Naive B cell (primary cell): ENCODE measurements around the gene PPP1R2. TPM values are rescaled to one million over a fixed set of nuclear protein-coding genes. Genes with fewer than 3 reads are reported as not detected.

ENCODE experiments used
- ATAC-seq, 2 donors: fragments of 150-1000 bp; cut with Tn5 transposase; 2 replicates each; pipeline ENCODE4 v1.10.0; 2021; ENCODE audit warnings: low read depth in 2 of 2, mild to moderate bottlenecking in 2 of 2, moderate library complexity in 2 of 2
- DNase-seq: peaks from one replicate; pipeline ENCODE4 v3.0.0; 2022
- H3K27ac Mint-ChIP-seq, 6 donors: one replicate each; pipeline ENCODE4 v1.8.0; 2020 to 2022; ENCODE audit warnings: mild to moderate bottlenecking in 6 of 6, mixed read lengths in 6 of 6, moderate library complexity in 5 of 6, inconsistent platforms in 2 of 6
- H3K27me3 Mint-ChIP-seq, 3 donors: one replicate each; pipeline ENCODE4 v1.8.0; 2021 to 2022; ENCODE audit warnings: mixed read lengths in 3 of 3, mild to moderate bottlenecking in 1 of 3
- H3K36me3 Mint-ChIP-seq, 2 donors: one replicate each; pipeline ENCODE4 v1.8.0; 2020 to 2022; ENCODE audit warnings: mixed read lengths in 2 of 2, inconsistent platforms in 1 of 2, mild to moderate bottlenecking in 1 of 2
- H3K4me1 Mint-ChIP-seq, 3 donors: one replicate each; pipeline ENCODE4 v1.8.0; 2020 to 2022; ENCODE audit warnings: mixed read lengths in 3 of 3, inconsistent platforms in 1 of 3, mild to moderate bottlenecking in 1 of 3, moderate library complexity in 1 of 3
- H3K4me3 Mint-ChIP-seq, 8 donors: one replicate each; pipeline ENCODE4 v1.8.0; 2020 to 2022; ENCODE audit warnings: mild to moderate bottlenecking in 8 of 8, mixed read lengths in 8 of 8, moderate library complexity in 8 of 8, inconsistent platforms in 2 of 8
- H3K9me3 Mint-ChIP-seq, 7 donors: one replicate each; pipeline ENCODE4 v1.8.0; 2020 to 2022; ENCODE audit warnings: mixed read lengths in 7 of 7, mild to moderate bottlenecking in 5 of 7, inconsistent platforms in 2 of 7, moderate library complexity in 1 of 7
- polyA plus RNA-seq, 6 donors: library from polyadenylated mRNA; unstranded; fragments of 300-500 nt; fragmentation: Illumina TruSeq; gene quantifications; one replicate each; pipeline ENCODE4 v1.2.3, GENCODE V29; 2021; ENCODE audit warnings: low read depth in 6 of 6

PPP1R2 gene
- polyA plus RNA-seq, 6 donors from 2014 or later: 171 to 265 (median 214) TPM

DNA sequence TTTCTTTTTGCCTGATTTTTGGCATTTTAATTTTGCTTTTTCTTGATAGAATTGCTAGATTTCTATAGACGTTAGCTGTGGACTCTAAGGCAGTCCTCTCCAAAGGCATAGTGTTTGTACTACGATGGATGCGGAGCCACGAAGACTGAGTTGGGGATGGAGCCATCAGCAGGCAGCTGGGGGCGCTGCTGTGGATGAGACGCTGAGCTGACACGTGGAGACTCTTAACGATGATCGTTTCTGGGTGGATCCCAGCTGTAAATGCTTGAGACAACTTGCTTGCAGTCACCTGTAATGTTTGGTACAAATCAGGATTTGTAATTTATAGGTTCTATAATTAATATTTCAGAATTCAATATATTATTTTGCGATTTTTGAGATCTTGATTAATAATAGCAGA, 13.3 kb upstream of the PPP1R2 start:
- Mint-ChIP-seq H3K4me1 (peaks cover 15 to 20% (median 17%) of the 10 kb centered on the region in 3 donors), H3K9me3 (peaks cover 0 to 2% (median 0%) of the 10 kb centered on the region in 7 donors), H3K36me3 (no peaks in the 10 kb centered on the region), H3K27ac (no peak overlapping the region), H3K27me3 (no peaks in the 10 kb centered on the region), H3K4me3 (no peak overlapping the region)
- DNase-seq (no peak), ATAC-seq (peak in 1 of 2 donors; percentile 67)

DNA sequence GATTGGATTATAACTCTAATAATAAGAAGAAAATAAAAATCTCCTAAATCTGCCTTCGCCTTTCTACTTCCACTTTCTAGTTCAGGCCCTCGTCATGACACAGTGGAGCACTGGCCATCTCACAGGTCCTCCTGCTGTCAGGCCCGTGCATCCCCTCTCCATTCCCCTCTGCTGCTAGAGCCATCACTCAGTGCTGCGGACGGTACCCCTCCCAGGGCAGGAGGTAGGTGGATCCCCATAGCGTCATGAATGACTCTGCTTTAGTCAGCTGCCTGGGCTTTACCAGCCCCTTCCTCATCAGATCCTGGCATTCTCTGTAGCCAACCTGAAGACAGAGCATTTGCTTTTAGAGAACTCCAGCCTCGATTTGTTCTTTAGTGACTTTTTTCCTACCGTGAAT, 12.0 kb upstream of the PPP1R2 start:
- ATAC-seq (no peak), DNase-seq (no peak)
- H3K4me3 Mint-ChIP-seq: peak overlapping the region in 1 of 8 donors; percentile 15
- peaks cover 0 to 2% (median 0%) of the 10 kb centered on the region in 7 donors for H3K9me3 Mint-ChIP-seq
- H3K27ac Mint-ChIP-seq: no peak overlapping the region
- no peaks in the 10 kb centered on the region for H3K27me3 Mint-ChIP-seq
- H3K4me1 Mint-ChIP-seq: peaks cover 19 to 30% (median 28%) of the 10 kb centered on the region in 3 donors
- no peaks in the 10 kb centered on the region for H3K36me3 Mint-ChIP-seq

DNA sequence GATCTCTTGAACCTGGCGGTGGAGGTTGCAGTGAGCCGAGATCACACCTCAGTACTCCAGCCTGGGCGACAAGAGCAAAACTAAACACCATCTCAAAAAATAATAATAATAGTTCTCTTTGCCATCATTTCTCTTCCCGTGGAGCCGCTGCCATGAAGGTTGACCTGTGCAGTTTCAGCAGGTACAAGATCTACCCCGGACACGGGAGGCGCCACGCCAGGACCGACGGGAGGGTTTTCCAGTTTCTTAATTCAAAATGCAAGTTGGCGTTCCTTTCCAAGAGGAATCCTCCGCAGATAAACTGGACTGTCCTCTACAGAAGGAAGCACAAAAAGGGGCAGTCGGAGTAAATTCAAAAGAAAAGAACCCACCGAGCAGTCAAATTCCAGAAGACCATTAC, 11.3 kb upstream of the PPP1R2 start:
- H3K4me3 Mint-ChIP-seq: peak overlapping the region in 1 of 8 donors; percentile 43
- ATAC-seq (no peak), DNase-seq (no peak)
- peaks cover 24 to 36% (median 33%) of the 10 kb centered on the region in 3 donors for H3K4me1 Mint-ChIP-seq
- H3K36me3 Mint-ChIP-seq: no peaks in the 10 kb centered on the region
- H3K27me3 Mint-ChIP-seq: no peaks in the 10 kb centered on the region
- H3K9me3 Mint-ChIP-seq: peaks cover 0 to 2% (median 0%) of the 10 kb centered on the region in 7 donors
- H3K27ac Mint-ChIP-seq: peak overlapping the region in 2 of 6 donors; percentile 32 to 54

DNA sequence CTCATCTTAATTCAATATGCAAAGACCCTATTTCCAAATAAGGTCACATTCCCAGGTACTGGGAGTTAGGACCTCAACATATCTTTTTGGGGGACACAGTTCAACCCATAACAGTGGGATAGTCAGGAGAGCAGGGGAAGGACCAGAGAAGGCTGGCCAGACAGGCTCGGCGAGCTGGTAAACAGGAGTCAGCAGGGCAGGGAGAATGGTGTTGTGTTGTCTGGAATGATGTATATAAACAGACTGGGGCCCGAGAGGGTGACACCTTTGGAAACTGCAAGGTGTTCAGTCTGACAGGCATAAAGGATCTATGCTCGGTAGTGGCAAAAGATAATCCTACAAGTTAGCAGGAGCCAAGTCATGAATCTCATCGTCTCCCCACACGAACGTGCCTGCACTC, 10.1 kb upstream of the PPP1R2 start:
- DNase-seq: no peak
- Mint-ChIP-seq H3K9me3 (peaks cover 0 to 2% (median 0%) of the 10 kb centered on the region in 7 donors), H3K27me3 (no peaks in the 10 kb centered on the region), H3K27ac (peak overlapping the region in 2 of 6 donors; percentile 4 to 62), H3K36me3 (no peaks in the 10 kb centered on the region), H3K4me1 (peaks cover 28 to 37% (median 35%) of the 10 kb centered on the region in 3 donors), H3K4me3 (peak overlapping the region in 1 of 8 donors; percentile 29)
- no peak for ATAC-seq

DNA sequence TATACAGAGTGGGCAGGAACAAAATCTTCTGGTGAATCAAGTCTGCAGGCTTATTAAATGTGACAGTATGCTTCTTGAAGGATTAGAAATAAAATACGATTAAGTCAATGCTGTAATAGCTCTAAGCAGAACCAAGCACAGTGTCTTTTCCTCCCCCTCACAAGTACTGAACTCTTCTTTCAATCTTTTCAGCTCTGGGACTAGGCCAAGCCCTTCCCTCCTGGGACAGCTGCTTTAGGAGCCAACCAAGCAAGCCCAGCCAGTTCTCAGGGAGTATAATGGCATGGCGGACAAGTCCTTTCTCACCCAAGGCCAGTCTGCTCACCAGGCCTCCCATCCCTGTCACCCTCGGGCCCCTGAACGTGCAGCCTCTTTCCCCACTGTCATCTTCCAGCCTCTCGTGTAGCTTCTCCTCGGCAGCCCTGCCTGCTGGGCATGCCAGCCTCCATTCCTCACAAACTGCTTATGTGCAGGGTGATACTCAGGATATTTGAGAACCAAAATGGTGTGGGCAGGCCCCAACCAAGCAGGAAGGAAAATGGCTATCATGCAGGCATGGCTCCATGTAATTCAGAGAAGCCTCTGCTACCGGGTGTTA, 8.4 kb upstream of the PPP1R2 start:
- H3K9me3 Mint-ChIP-seq: peaks cover 0 to 2% (median 0%) of the 10 kb centered on the region in 7 donors

DNA sequence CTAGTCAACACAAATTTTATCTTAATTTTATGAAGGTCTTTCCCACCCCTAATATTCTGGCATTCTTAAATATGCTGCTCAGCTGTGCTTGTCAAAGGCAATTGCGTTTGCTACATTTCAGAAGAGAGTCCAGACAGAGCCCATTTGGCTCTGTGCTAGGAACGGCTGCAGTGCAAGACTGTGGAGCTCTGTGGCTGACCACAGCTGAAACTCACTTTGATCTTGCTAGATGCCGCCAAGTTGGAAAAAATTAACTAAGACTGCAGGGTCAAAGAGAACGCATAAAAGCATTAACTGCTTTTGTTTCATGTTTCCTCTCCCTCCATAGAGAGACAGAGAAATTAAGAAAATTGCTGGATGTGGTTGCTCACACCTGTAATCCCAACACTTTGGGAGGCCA, 7.6 kb upstream of the PPP1R2 start:
- Mint-ChIP-seq H3K4me3 (peak overlapping the region; percentile 44 to 90 (median 83)), H3K9me3 (peaks cover 0 to 2% (median 0%) of the 10 kb centered on the region in 7 donors), H3K27me3 (no peaks in the 10 kb centered on the region), H3K4me1 (peaks cover 40 to 54% (median 46%) of the 10 kb centered on the region in 3 donors), H3K36me3 (no peaks in the 10 kb centered on the region), H3K27ac (peak overlapping the region in 5 of 6 donors; percentile 83 to 98 (median 94))
- DNase-seq (no peak), ATAC-seq (no peak)

More for the DNA sequence above, 8.4 kb upstream of the PPP1R2 start:
- no peak for ATAC-seq
- no peaks in the 10 kb centered on the region for H3K36me3 Mint-ChIP-seq
- no peak for DNase-seq
- peaks cover 36 to 46% (median 45%) of the 10 kb centered on the region in 3 donors for H3K4me1 Mint-ChIP-seq
- no peaks in the 10 kb centered on the region for H3K27me3 Mint-ChIP-seq
- peak overlapping the region in 6 of 8 donors; percentile 6 to 90 (median 47) for H3K4me3 Mint-ChIP-seq
- H3K27ac Mint-ChIP-seq: peak overlapping the region in 2 of 6 donors; percentile 39 to 71

DNA sequence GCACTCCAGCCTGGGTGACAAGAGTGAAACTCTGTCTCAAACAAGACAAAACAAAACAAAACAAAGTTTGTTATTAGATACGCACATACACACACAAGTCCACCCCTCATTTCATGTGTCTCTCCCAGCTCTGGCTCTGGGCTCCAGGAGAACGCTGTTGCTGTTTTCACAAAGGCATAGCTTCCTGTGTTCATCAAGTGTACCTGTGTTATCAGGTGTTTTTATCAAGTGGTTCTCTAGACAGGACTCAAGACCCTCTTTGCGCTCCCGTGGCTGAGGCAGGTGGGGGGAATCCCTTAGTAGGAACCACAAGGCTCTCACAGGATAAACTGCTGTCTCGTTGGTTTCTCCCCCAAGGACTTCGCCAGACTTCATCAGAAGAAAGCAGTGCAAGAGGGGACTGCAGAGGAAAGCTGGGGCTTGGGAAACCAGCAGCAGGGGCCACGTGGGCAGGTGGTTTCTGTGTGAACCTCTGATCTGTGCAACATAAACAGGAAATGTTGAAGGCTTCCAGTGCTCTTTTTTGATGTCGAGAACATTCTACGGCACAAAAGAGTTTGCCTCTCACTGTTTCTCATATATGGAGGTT, 6.9 kb upstream of the PPP1R2 start:
- Mint-ChIP-seq H3K27ac (peak overlapping the region; percentile 83 to 98 (median 96)), H3K36me3 (no peaks in the 10 kb centered on the region), H3K27me3 (no peaks in the 10 kb centered on the region), H3K4me3 (peak overlapping the region; percentile 74 to 90 (median 89)), H3K4me1 (peaks cover 42 to 61% (median 53%) of the 10 kb centered on the region in 3 donors), H3K9me3 (peaks cover 0 to 2% (median 0%) of the 10 kb centered on the region in 7 donors)
- DNase-seq (peak; percentile 54), ATAC-seq (peak; percentile 87 to 90)

DNA sequence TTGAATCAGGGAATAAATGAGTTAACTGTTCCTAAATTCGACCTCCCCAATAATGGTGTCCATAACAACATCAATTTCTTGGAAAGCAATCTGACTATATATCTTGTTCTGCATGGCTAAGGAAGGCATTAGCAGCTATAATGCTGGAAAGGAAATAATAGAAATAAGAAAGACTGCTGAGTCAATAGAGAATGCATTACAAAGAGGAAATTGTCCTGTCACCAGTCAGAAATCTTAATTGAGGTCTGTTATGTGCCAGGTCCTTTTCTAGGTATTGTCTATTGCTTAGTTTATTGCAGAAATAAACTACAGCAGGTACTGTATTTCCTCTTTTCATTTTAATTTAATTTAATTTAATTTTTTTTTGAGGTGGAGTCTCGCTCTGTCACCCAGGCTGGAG, 5.9 kb upstream of the PPP1R2 start:
- H3K4me1 Mint-ChIP-seq: peaks cover 46 to 71% (median 62%) of the 10 kb centered on the region in 3 donors

DNA sequence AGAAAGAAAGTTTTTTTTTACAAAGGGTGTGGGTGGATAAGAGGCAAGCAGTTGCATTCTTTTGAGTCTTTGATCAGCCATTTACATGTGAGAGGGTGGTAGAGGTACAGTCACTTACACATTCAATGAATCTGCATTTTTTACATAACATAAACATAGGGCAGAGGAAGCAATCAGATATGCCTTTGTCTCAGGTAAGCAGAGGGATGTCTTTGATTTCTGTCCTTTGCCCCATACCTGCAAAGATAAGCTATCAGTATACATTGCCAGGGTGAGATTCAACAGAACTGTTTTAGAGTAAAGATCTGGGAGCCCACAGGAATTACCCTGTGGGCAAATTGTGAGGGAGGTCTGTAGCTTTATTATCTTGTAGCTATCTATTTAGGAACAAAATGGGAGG, 5.4 kb upstream of the PPP1R2 start:
- DNase-seq: no peak
- H3K27ac Mint-ChIP-seq: peak overlapping the region in 3 of 6 donors; percentile 0 to 71 (median 59)
- no peaks in the 10 kb centered on the region for H3K27me3 Mint-ChIP-seq
- H3K4me3 Mint-ChIP-seq: peak overlapping the region in 4 of 8 donors; percentile 6 to 33 (median 16)
- ATAC-seq: no peak
- H3K9me3 Mint-ChIP-seq: peaks cover 0 to 2% (median 0%) of the 10 kb centered on the region in 7 donors
- no peaks in the 10 kb centered on the region for H3K36me3 Mint-ChIP-seq
- peaks cover 46 to 74% (median 66%) of the 10 kb centered on the region in 3 donors for H3K4me1 Mint-ChIP-seq

More for the DNA sequence above, 5.9 kb upstream of the PPP1R2 start:
- DNase-seq (no peak), ATAC-seq (no peak)
- Mint-ChIP-seq H3K27me3 (no peaks in the 10 kb centered on the region), H3K36me3 (no peaks in the 10 kb centered on the region), H3K27ac (peak overlapping the region in 1 of 6 donors; percentile 0), H3K4me3 (peak overlapping the region in 3 of 8 donors; percentile 6 to 72 (median 33)), H3K9me3 (peaks cover 0 to 2% (median 0%) of the 10 kb centered on the region in 7 donors)

DNA sequence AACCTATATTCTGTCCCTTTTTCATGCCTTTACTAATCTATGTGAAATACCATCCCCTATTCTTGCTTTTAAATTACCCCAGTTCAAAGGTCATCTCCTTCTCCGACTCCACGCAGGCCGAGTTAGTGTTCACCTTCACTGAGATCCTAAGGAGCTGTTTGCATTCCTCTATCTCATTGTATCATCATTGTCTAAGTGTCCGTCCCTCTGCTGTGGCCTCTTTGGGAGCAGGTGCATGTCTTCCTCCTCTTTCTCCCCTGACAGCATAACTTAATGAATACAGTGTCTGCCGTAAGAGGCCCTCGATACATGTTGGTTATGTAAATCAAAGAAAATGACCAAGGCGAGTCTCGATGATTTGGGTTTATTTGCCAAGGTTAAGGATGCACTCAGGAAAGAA, 4.9 kb upstream of the PPP1R2 start:
- H3K27me3 Mint-ChIP-seq: no peaks in the 10 kb centered on the region
- ATAC-seq (no peak), DNase-seq (no peak)
- peaks cover 0 to 2% (median 0%) of the 10 kb centered on the region in 7 donors for H3K9me3 Mint-ChIP-seq
- H3K36me3 Mint-ChIP-seq: no peaks in the 10 kb centered on the region
- H3K4me3 Mint-ChIP-seq: peak overlapping the region in 2 of 8 donors; percentile 0 to 28
- H3K27ac Mint-ChIP-seq: peak overlapping the region in 5 of 6 donors; percentile 0 to 71 (median 43)
- H3K4me1 Mint-ChIP-seq: peaks cover 44 to 71% (median 66%) of the 10 kb centered on the region in 3 donors

DNA sequence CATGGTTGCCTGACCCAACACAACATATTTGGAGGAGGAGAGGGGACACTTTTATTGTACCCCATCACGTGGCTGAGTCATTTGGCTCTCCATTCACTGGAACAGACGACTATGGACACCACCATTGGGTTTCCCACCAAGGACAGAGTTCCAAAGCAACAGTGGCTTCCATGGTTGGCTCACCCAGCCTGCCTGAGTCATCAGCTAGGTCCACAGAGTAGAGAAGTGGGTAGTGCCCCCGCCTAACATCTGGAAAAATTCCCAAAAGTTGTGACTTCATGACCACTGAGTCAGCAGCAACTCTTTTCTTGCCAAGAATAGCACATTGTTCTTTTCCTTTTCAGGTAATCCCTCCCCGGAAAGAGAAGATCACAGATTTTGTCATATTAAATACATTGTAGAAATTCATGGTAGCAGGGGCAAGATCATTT, 3.0 kb upstream of the PPP1R2 start:
- peaks cover 47 to 75% (median 71%) of the 10 kb centered on the region in 3 donors for H3K4me1 Mint-ChIP-seq
- DNase-seq: no peak
- H3K9me3 Mint-ChIP-seq: no peaks in the 10 kb centered on the region
- ATAC-seq: no peak
- H3K27ac Mint-ChIP-seq: peak overlapping the region in 5 of 6 donors; percentile 72 to 96 (median 90)
- no peaks in the 10 kb centered on the region for H3K27me3 Mint-ChIP-seq
- H3K4me3 Mint-ChIP-seq: peak overlapping the region in 6 of 8 donors; percentile 63 to 89 (median 84)
- H3K36me3 Mint-ChIP-seq: no peaks in the 10 kb centered on the region

DNA sequence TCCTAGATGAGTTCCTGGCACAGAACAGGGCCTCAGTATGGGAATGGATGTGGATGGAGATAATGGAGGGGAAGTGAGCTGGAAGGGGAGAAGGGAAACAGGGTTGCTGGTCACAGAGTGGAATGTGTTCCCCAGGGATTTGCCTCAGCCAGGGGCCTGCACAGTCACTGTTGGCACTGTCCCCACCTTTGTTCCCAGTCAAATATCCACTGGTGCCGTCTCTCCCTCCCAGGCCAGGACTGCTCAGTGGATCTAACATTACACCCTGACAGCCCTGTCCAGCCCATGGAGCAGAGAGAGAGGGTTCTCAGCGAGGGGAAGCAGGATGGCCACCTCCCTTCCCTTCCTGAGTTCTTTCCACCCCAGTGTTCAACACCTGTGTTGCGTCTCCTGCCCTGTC, 1.5 kb upstream of the PPP1R2 start:
- H3K36me3 Mint-ChIP-seq: no peaks in the 10 kb centered on the region
- H3K27me3 Mint-ChIP-seq: no peaks in the 10 kb centered on the region
- H3K4me1 Mint-ChIP-seq: peaks cover 55 to 75% (median 72%) of the 10 kb centered on the region in 3 donors
- no peak for ATAC-seq
- no peak for DNase-seq
- peak overlapping the region in 2 of 6 donors; percentile 76 to 96 for H3K27ac Mint-ChIP-seq
- H3K4me3 Mint-ChIP-seq: peak overlapping the region in 7 of 8 donors; percentile 88 to 97 (median 94)
- H3K9me3 Mint-ChIP-seq: no peaks in the 10 kb centered on the region

DNA sequence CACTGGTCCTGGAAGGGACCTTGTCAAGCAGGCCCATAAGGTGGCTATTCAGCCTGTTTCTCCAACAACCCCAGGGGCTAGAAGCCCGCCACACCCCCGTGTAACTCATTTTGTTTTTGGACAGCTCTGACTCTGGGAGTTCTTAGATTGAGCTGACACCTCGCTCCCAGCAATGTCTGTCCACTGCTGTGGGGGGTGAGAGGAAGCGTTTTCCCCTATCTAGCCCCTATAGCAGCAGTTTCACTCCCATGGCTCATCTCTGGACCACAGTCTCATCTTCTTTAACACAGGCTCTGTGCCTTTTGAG, 1.1 kb upstream of the PPP1R2 start:
- H3K4me3 Mint-ChIP-seq: peak overlapping the region; percentile 88 to 97 (median 93)
- H3K27ac Mint-ChIP-seq: peak overlapping the region in 4 of 6 donors; percentile 76 to 96 (median 85)
- ATAC-seq (no peak), DNase-seq (no peak)
- no peaks in the 10 kb centered on the region for H3K9me3 Mint-ChIP-seq
- H3K4me1 Mint-ChIP-seq: peaks cover 60 to 79% (median 76%) of the 10 kb centered on the region in 3 donors
- no peaks in the 10 kb centered on the region for H3K36me3 Mint-ChIP-seq
- no peaks in the 10 kb centered on the region for H3K27me3 Mint-ChIP-seq
